Activated CD4-positive, alpha-beta T cell treated with anti-CD3 and anti-CD28 coated beads, Interleukin-2, amount 10 ng/mL, durations not matched to agents 7 days and 5 days (primary cell): ENCODE results near the gene CCR7. TPM values are rescaled to one million over a fixed set of nuclear protein-coding genes. Genes with fewer than 3 reads are reported as not detected.

Experiments
- CTCF ChIA-PET: fragments of 350-600 bp; sonication (Branson Sonifier 250); formaldehyde crosslinking; loops from one replicate; lab custom pipeline; 2021; ENCODE audit warnings: antibody characterized with exemption; lab: Charles Lee
- POLR2A ChIA-PET: fragments of 350-600 bp; sonication (Branson Sonifier 250); formaldehyde crosslinking; loops from one replicate; lab custom pipeline; 2021; ENCODE audit warnings: antibody characterized with exemption; lab: Charles Lee
- DNase-seq: peaks from one replicate; pipeline ENCODE4 v3.0.0-alpha.2; 2020
- H3K27ac Mint-ChIP-seq: one replicate; pipeline ENCODE4 v1.8.0; 2021; ENCODE audit warnings: mild to moderate bottlenecking, moderate library complexity, mixed read lengths
- H3K27me3 Mint-ChIP-seq: one replicate; pipeline ENCODE4 v1.8.0; 2021; ENCODE audit warnings: mixed read lengths
- H3K36me3 Mint-ChIP-seq: one replicate; pipeline ENCODE4 v1.8.0; 2021; ENCODE audit warnings: low read depth, mixed read lengths
- H3K4me1 Mint-ChIP-seq: one replicate; pipeline ENCODE4 v1.8.0; 2021; ENCODE audit warnings: mixed read lengths
- H3K4me3 Mint-ChIP-seq: one replicate; pipeline ENCODE4 v1.8.0; 2021; ENCODE audit warnings: mild to moderate bottlenecking, moderate library complexity, mixed read lengths
- H3K9me3 Mint-ChIP-seq: one replicate; pipeline ENCODE4 v1.8.0; 2021; ENCODE audit warnings: mixed read lengths
- total RNA-seq, 2 experiments: library from RNA; stranded (reverse); gene quantifications; one replicate each; pipeline ENCODE4 v1.2.3, GENCODE V29; 2021

CCR7 gene
- total RNA-seq, 2 experiments from 2014 or later = 281 to 323 TPM

DNA sequence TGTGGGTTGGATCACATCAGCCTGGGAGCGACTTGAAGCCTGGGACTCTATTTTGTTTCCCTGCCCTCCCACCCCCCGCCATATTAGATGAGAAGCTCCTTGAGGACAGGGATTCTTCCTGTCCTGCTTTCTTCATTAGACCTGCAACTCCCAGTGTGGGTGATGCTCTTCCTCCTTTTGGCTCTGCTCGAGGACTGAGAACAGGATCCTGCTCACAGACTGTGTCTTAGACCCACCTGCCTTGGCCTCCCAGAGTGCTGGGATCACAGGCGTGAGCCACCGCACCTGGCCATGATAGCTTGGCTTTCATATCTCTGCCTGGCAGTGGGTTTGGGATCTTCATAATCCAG is 42.3 kb downstream of the CCR7 start:
- Mint-ChIP-seq H3K27me3 (no peaks in the 10 kb centered on the region), H3K9me3 (peaks cover 32% of the 10 kb centered on the region), H3K4me3 (no peak overlapping the region), H3K4me1 (peaks cover 74% of the 10 kb centered on the region), H3K36me3 (peaks cover 77% of the 10 kb centered on the region), H3K27ac (no peak overlapping the region)
- CTCF ChIA-PET = interaction anchor here (0.8 to 1.3 kb wide), 3 partner anchors 11 to 35 kb away, joined by 3 to 6 read pairs (median 3); no protein-coding TSS in a partner anchor
- DNase-seq = no peak
- POLR2A ChIA-PET = no interaction called here

DNA sequence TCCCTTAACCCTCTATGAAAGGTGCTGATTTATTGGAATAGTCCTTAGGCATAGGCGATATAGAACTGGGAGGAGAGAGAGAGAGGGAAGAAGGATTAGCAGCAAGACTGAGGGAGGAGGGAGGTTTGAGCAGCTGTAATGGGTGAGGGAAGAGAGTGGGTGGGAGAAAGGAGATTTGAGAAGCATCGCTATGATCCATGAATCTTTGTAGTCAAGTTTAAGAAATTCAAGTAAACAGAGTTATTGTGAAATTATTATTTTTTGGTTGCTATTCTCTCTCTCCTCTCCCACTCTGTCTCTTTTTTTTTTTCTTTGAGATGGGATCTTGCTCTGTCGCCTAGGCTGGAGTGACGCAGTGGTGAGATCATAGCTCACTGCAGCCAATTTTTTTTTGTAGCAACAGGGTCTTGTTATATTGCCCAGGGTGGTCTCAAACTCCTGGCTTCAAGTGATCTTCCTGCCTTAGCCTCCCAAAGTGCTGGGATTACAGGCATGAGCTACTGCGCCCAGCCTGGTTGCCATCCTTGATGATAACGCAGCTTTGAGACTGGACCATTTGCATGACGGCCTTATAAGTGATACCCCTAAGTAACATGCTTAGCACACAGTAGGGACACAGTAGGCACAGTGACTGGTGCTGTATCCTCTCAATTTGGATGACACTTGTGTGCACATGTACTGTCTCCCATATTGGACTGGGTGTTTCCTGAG is 42.9 kb downstream of the CCR7 start:
- Mint-ChIP-seq H3K36me3 (peaks cover 77% of the 10 kb centered on the region), H3K4me1 (peaks cover 74% of the 10 kb centered on the region), H3K4me3 (no peak overlapping the region), H3K27ac (peak overlapping the region; percentile 76), H3K9me3 (peaks cover 32% of the 10 kb centered on the region), H3K27me3 (no peaks in the 10 kb centered on the region)
- ChIA-PET CTCF (interaction anchor here (0.8 to 1.3 kb wide), 3 partner anchors 11 to 35 kb away, joined by 3 to 6 read pairs (median 3); no protein-coding TSS in a partner anchor), POLR2A (no interaction called here)
- DNase-seq = no peak

DNA sequence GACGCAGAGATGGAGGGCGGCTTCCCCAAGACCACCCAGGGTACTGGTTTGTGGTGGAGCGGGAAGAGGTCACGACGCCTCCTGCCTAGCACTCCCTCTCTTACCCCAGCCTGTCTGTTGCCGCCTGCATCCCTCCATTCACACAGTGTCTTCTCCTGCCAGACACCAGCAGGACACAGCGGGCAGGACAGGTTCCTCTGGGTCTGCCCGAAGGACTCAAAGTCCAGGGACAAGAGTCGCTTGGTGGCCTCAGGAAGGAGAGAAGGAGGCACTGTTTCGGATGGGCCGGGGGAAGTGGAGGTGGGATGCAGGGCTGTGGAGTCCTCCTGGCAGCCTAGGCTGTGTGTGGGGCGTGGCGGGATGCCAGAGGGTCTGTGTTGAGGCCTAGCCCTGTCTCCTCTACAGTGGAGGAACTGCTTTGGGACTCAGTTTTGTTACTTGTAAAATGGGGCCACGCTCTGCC is 44.2 kb downstream of the CCR7 start:
- H3K27ac Mint-ChIP-seq = no peak overlapping the region
- no peak overlapping the region for H3K4me3 Mint-ChIP-seq
- peaks cover 82% of the 10 kb centered on the region for H3K4me1 Mint-ChIP-seq
- H3K27me3 Mint-ChIP-seq = no peaks in the 10 kb centered on the region
- ChIA-PET CTCF (interaction anchor here (0.9 to 2.1 kb wide), 4 partner anchors 10 to 39 kb away, joined by 3 to 9 read pairs (median 6); no protein-coding TSS in a partner anchor), POLR2A (no interaction called here)
- H3K9me3 Mint-ChIP-seq = peaks cover 32% of the 10 kb centered on the region
- peaks cover 70% of the 10 kb centered on the region for H3K36me3 Mint-ChIP-seq
- no peak for DNase-seq

DNA sequence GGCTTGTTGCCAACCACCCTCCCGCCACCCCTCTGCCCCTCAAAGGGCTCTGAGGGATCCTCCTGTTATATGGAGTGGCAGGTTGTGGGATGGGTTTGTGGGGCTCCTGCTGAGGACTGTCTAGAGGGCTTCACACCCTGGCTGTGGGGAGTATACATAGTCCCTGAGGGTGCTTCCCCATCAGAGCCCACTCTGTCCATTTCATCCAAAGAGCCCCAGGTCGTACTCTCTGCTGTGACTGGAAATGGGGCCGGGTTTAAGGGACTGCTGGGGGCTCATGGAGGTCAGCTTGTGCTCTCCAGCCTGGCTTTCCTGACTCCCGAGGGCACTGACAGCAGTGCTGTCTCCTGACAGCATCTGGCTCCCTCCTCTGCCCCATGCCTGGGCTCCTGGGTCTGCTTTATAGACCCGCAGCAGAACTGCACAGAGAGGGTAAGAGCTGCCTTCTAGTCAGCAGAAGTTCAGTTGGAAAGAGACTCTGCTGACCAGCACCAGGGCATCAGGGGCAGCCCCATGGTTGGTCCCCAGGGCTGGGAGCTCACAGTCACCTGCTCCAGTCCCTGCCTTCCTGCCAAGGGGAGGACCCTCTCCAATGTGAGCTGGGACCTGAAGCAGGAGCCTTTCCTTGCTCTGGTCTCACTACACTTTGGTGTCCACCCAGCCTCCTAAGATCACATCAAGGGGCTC is 46.0 kb downstream of the CCR7 start:
- Mint-ChIP-seq H3K27me3 (no peaks in the 10 kb centered on the region), H3K27ac (peak overlapping the region; percentile 85), H3K4me3 (peak overlapping the region; percentile 53), H3K4me1 (peaks cover 90% of the 10 kb centered on the region), H3K9me3 (peaks cover 17% of the 10 kb centered on the region), H3K36me3 (peaks cover 60% of the 10 kb centered on the region)
- DNase-seq = no peak
- ChIA-PET CTCF (interaction anchor here (0.5 to 3.0 kb wide), 9 partner anchors 9 to 380 kb away, joined by 3 to 17 read pairs (median 4); no protein-coding TSS in a partner anchor), POLR2A (interaction anchor here (0.6 to 1.5 kb wide), 2 partner anchors 13 to 51 kb away, joined by 4 to 5 read pairs; no protein-coding TSS in a partner anchor)

DNA sequence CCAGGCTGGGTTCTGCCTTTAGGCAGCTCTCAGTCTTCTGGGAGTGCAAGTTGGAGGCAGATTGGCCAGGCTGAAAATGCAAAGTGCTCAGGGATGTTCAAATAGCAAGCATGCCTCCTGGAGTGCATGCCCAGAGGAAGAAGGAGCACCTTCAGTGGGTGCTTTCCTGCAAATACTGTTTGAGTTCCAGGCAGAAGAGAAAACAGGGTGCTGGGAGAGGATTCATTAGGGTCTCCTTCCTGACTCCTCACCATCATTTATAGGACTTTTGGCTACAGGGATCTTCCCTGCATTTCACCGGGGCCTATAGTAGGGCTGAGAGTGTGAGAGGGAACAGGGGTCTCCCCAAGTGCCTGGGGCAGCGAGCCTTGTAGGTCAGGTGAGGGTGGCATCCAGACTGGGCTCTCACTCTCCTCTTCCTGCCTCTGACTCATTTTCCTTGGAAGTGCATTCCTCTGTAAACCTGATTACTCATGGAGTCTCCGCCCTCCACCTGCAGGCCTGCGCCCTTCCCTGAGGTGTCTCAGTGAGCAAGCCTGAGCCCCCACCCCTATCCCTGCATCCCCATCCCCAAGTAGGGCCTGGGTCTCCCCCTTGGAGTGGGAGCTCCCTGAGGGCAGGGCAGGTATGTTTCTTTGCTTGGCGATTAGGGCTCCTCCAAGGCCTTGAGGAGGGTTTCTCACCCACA is 46.7 kb downstream of the CCR7 start:
- peak overlapping the region; percentile 85 for H3K27ac Mint-ChIP-seq
- H3K4me3 Mint-ChIP-seq = peak overlapping the region; percentile 70
- ChIA-PET POLR2A (interaction anchor here (1.1 to 1.5 kb wide), 3 partner anchors 13 to 38 kb away, joined by 3 to 5 read pairs (median 4); no protein-coding TSS in a partner anchor), CTCF (interaction anchor here (0.5 to 3.0 kb wide), 4 partner anchors 10 to 379 kb away, joined by 3 to 17 read pairs (median 6); no protein-coding TSS in a partner anchor)
- H3K9me3 Mint-ChIP-seq = peaks cover 12% of the 10 kb centered on the region
- H3K27me3 Mint-ChIP-seq = no peaks in the 10 kb centered on the region
- peaks cover 92% of the 10 kb centered on the region for H3K4me1 Mint-ChIP-seq
- DNase-seq = no peak
- peaks cover 53% of the 10 kb centered on the region for H3K36me3 Mint-ChIP-seq

DNA sequence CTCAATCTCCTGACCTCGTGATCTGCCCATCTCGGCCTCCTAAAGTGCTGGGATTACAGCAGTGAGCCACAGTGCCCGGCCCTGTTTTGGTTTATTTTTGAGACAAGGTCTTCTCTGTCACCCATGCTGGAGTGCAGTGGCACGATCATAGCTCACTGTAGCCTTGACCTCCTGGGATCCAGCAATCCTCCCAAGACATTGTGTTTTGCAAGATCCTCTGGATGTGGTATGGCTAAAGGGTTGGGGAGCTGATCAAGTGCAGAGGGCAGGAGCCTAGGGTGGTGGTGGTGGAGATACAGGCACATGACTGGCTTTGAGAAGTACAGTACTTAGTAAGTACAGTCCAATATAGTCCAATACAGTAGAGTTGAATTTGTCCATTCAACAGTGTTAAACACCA is 47.3 kb downstream of the CCR7 start:
- peak overlapping the region; percentile 70 for H3K4me3 Mint-ChIP-seq
- H3K27ac Mint-ChIP-seq = peak overlapping the region; percentile 85
- H3K4me1 Mint-ChIP-seq = peaks cover 89% of the 10 kb centered on the region
- ChIA-PET POLR2A (interaction anchor here (1.1 to 1.7 kb wide), 5 partner anchors 9 to 38 kb away, joined by 3 to 6 read pairs (median 5); no protein-coding TSS in a partner anchor), CTCF (interaction anchor here (0.9 to 3.0 kb wide), 11 partner anchors 10 to 160 kb away, joined by 3 to 17 read pairs (median 4); no protein-coding TSS in a partner anchor)
- H3K36me3 Mint-ChIP-seq = peaks cover 48% of the 10 kb centered on the region
- no peaks in the 10 kb centered on the region for H3K27me3 Mint-ChIP-seq
- peaks cover 8% of the 10 kb centered on the region for H3K9me3 Mint-ChIP-seq
- no peak for DNase-seq

DNA sequence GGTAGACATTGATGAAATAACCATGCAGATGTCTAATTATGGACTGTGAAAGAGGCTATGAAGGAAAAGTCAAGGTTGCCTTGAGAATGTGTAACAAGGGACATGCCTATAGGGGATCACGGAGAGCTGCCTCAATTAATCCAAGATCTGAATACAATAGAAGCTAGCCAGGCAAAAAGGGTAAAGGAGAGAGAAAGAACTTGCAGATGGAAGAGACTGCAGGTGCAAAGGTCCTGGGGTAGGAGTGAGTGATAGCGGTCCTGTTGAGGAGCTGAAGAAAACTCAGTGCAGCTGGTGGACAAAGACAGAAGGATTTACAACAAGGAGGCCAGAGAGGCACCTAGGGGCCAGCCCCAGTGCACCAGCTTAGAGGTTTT is 48.0 kb downstream of the CCR7 start:
- ChIA-PET CTCF (interaction anchor here (0.9 to 3.0 kb wide), 11 partner anchors 10 to 159 kb away, joined by 3 to 17 read pairs (median 4); no protein-coding TSS in a partner anchor), POLR2A (interaction anchor here (0.7 to 1.7 kb wide), 9 partner anchors 10 to 124 kb away, joined by 3 to 6 read pairs (median 3); no protein-coding TSS in a partner anchor)
- no peak for DNase-seq
- no peaks in the 10 kb centered on the region for H3K27me3 Mint-ChIP-seq
- peak overlapping the region; percentile 94 for H3K27ac Mint-ChIP-seq
- H3K4me3 Mint-ChIP-seq = peak overlapping the region; percentile 73
- peaks cover 8% of the 10 kb centered on the region for H3K9me3 Mint-ChIP-seq
- H3K4me1 Mint-ChIP-seq = peaks cover 83% of the 10 kb centered on the region
- peaks cover 41% of the 10 kb centered on the region for H3K36me3 Mint-ChIP-seq

DNA sequence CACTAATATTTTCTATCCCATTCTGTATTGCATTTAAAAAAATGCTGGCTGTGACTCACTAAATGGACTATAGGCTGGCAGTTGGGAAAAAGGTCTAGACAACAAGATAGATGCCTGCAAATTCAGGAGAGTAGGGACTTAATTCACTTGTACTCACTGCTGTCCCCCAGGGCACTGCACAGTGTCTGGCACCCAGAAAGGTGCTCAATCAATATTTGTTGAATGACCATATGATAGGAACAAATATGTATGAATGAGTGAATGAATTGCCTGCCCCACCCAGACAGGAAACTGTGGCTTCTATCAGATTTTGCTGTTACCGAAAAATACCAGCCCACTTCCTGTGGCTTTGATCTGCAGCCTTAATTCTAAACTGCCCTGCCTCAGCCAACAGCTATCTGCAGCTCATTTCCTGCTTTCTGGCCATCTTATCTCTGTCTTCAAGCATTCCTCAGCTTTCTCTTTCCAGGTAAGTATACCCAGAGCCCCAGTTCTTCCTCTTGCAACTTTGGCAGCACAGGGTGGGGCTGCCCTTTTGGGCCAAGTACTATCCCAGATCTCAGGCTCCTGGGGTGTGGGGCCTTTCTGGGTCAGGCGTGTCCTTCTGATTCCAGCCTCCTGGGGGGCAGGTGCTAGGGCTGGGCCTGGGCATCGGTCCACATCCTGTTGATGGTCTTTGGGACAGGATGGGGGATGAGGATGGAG is 48.5 kb downstream of the CCR7 start:
- ChIA-PET CTCF (interaction anchor here (0.7 to 3.0 kb wide), 11 partner anchors 9 to 158 kb away, joined by 3 to 17 read pairs (median 4); no protein-coding TSS in a partner anchor), POLR2A (interaction anchor here (0.6 to 1.7 kb wide), 8 partner anchors 10 to 123 kb away, joined by 3 to 6 read pairs (median 3); no protein-coding TSS in a partner anchor)
- DNase-seq = peak; percentile 90
- Mint-ChIP-seq H3K27ac (peak overlapping the region; percentile 94), H3K36me3 (peaks cover 36% of the 10 kb centered on the region), H3K27me3 (no peaks in the 10 kb centered on the region), H3K4me3 (peak overlapping the region; percentile 73), H3K9me3 (peaks cover 3% of the 10 kb centered on the region), H3K4me1 (peaks cover 78% of the 10 kb centered on the region)

DNA sequence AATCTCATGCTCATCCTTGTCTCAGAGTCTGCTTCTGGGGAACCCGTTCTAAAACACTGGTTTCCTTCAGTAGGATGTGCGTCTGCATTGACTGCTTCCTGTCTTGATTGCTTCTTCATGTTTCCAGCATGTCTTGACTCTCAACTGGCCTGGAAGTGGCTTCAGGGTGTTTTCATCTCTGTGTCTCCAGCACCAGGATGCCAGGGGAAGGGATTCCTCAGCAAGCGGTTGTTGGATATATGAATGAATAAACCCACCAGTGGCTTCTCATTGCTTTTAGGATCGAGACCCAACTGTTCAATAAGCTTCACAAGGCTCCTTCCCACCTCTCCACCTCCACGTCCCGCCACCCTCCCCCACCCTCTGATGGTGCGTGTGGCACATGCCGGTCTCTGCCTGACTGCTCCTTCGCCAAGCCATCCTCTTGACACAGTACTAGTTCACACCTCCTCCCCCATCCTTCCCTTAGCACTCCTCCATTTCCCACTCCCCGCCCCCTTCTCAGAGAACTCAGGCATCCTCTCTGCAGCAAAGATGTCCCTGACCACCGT is 49.7 kb downstream of the CCR7 start:
- peak overlapping the region; percentile 94 for H3K27ac Mint-ChIP-seq

DNA sequence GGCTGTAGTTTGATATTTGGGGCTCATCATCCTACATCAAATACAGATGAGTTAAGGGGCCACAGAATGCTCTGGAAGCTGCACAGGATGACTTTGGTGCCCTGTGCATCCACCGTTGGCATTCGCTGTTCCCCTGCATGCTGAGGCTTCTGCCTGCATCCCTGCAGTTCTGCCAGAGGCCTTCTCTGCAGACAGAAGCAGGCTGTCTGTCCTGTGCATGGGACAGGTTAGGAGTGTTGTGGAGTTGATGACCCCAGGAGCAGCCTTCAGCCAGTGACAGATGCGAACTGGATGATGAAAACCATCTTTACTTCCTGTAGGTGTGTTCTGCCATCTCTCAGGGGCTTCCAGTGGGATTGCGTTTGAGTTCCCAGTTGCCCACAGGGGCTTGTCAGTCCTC is 50.3 kb downstream of the CCR7 start:
- no peaks in the 10 kb centered on the region for H3K9me3 Mint-ChIP-seq
- H3K4me1 Mint-ChIP-seq = peaks cover 71% of the 10 kb centered on the region
- peaks cover 25% of the 10 kb centered on the region for H3K36me3 Mint-ChIP-seq
- H3K27ac Mint-ChIP-seq = peak overlapping the region; percentile 94
- DNase-seq = no peak
- H3K4me3 Mint-ChIP-seq = no peak overlapping the region
- no peaks in the 10 kb centered on the region for H3K27me3 Mint-ChIP-seq
- POLR2A ChIA-PET = no interaction called here
- CTCF ChIA-PET = interaction anchor here (0.5 to 1.3 kb wide), 2 partner anchors 14 to 21 kb away, joined by 3 to 4 read pairs; no protein-coding TSS in a partner anchor

More for the DNA sequence above, 49.7 kb downstream of the CCR7 start:
- peak; percentile 45 for DNase-seq
- Mint-ChIP-seq H3K36me3 (peaks cover 27% of the 10 kb centered on the region), H3K4me1 (peaks cover 74% of the 10 kb centered on the region), H3K27me3 (no peaks in the 10 kb centered on the region), H3K9me3 (no peaks in the 10 kb centered on the region), H3K4me3 (peak overlapping the region; percentile 22)
- POLR2A ChIA-PET = no interaction called here
- CTCF ChIA-PET = interaction anchor here (0.5 to 1.3 kb wide), 2 partner anchors 14 to 21 kb away, joined by 3 to 4 read pairs; no protein-coding TSS in a partner anchor
